Trophoblast cell (in vitro differentiated cells and primary cell): Measurements from ENCODE around the gene ZDHHC20.

Source experiments
- DNase-seq, 2 donors: peaks; one replicate each; pipeline ENCODE4 v3.0.0-alpha.2; 2016
- H2AFZ ChIP-seq: 2 replicates; pipeline ENCODE4 v1.6.1; 2013; ENCODE audit warnings: low read length, moderate library complexity, mild to moderate bottlenecking; ENCODE audit not compliant: insufficient read depth, poor library complexity
- H2AK5ac ChIP-seq: 2 replicates; pipeline ENCODE4 v1.6.1; 2013; ENCODE audit warnings: mild to moderate bottlenecking, low read length
- H2BK120ac ChIP-seq: 2 replicates; pipeline ENCODE4 v1.6.1; 2013; ENCODE audit warnings: low read length, mild to moderate bottlenecking, moderate library complexity; ENCODE audit not compliant: insufficient read depth, poor library complexity
- H2BK12ac ChIP-seq: 2 replicates; pipeline ENCODE4 v1.6.1; 2013; ENCODE audit warnings: mild to moderate bottlenecking, low read length, moderate library complexity
- H2BK5ac ChIP-seq: 2 replicates; pipeline ENCODE4 v1.6.1; 2013; ENCODE audit warnings: low read length, low read depth, moderate library complexity, mild to moderate bottlenecking; ENCODE audit not compliant: poor library complexity
- H3K14ac ChIP-seq: 2 replicates; pipeline ENCODE4 v1.6.1; 2013; ENCODE audit warnings: mild to moderate bottlenecking, low read length
- H3K18ac ChIP-seq: 2 replicates; pipeline ENCODE4 v1.6.1; 2013; ENCODE audit warnings: mild to moderate bottlenecking, low read length
- H3K23ac ChIP-seq: 2 replicates; pipeline ENCODE4 v1.6.1; 2013; ENCODE audit warnings: low read length
- H3K27ac ChIP-seq: 2 replicates; pipeline ENCODE4 v1.5.1; 2013; ENCODE audit warnings: low read depth, mild to moderate bottlenecking, inconsistent platforms, low read length, moderate library complexity
- H3K27me3 ChIP-seq: 2 replicates; pipeline ENCODE4 v1.6.1; 2013; ENCODE audit warnings: inconsistent platforms, mild to moderate bottlenecking, low read length, moderate library complexity; ENCODE audit not compliant: insufficient read depth
- H3K36me3 ChIP-seq, 2 experiments: 1 replicate in 1 of 2; 2 replicates in 1 of 2; pipeline ENCODE4 v1.6.1; 2013; ENCODE audit warnings: low read length in 2 of 2, mild to moderate bottlenecking in 2 of 2, moderate library complexity in 1 of 2; ENCODE audit not compliant: insufficient read depth in 2 of 2, control insufficient read depth in 1 of 2
- H3K4ac ChIP-seq: 2 replicates; pipeline ENCODE4 v1.6.1; 2013; ENCODE audit warnings: low read depth, mild to moderate bottlenecking, low read length, moderate library complexity
- H3K4me1 ChIP-seq, 2 experiments: 1 replicate in 1 of 2; 2 replicates in 1 of 2; pipeline ENCODE4 v1.6.1; 2013; ENCODE audit warnings: low read length in 2 of 2, mild to moderate bottlenecking in 2 of 2, moderate library complexity in 1 of 2; ENCODE audit not compliant: insufficient read depth in 2 of 2, control insufficient read depth in 1 of 2
- H3K4me2 ChIP-seq: 2 replicates; pipeline ENCODE4 v1.6.1; 2013; ENCODE audit warnings: inconsistent platforms, mild to moderate bottlenecking, low read length, moderate library complexity
- H3K4me3 ChIP-seq: 2 replicates; pipeline ENCODE4 v1.5.1; 2013; ENCODE audit warnings: mild to moderate bottlenecking, low read depth, low read length, inconsistent platforms
- H3K79me1 ChIP-seq: one replicate; pipeline ENCODE4 v1.6.1; 2013; ENCODE audit warnings: low read length
- H3K79me2 ChIP-seq: 2 replicates; pipeline ENCODE4 v1.6.1; 2013; ENCODE audit warnings: low read length, mild to moderate bottlenecking; ENCODE audit not compliant: control insufficient read depth, insufficient read depth, poor library complexity
- H3K9ac ChIP-seq: 2 replicates; pipeline ENCODE4 v1.6.1; 2013; ENCODE audit warnings: mild to moderate bottlenecking, low read length
- H3K9me3 ChIP-seq: 2 replicates; pipeline ENCODE4 v1.6.1; 2013; ENCODE audit warnings: low read depth, mild to moderate bottlenecking, control low read depth, inconsistent platforms, low read length; ENCODE audit not compliant: insufficient read depth
- H4K12ac ChIP-seq: 2 replicates; pipeline ENCODE4 v1.6.1; 2013; ENCODE audit warnings: low read depth, mild to moderate bottlenecking, low read length, moderate library complexity
- H4K8ac ChIP-seq: 2 replicates; pipeline ENCODE4 v1.6.1; 2013; ENCODE audit warnings: low read depth, mild to moderate bottlenecking, low read length, moderate library complexity
- H4K91ac ChIP-seq: one replicate; pipeline ENCODE4 v1.6.1; 2013; ENCODE audit warnings: low read depth, mild to moderate bottlenecking, low read length, moderate library complexity
- WGBS: extraction: QIAGEN DNeasy Blood & Tissue Kit; methylation state at CpG from one replicate; pipeline ENCODE4 v1.1.7; 2013; ENCODE audit warnings: missing lambda C conversion rate; ENCODE audit not compliant: insufficient read length, insufficient coverage; ENCODE audit errors: extremely low coverage; 5-methylcytosine and 5-hydroxymethylcytosine counted together

The ZDHHC20 gene

GRCh38 chr13:21344662-21345176 lies 114.4 kb downstream of the ZDHHC20 start:
- H3K27ac ChIP-seq, result no peak overlapping the region
- no peaks in the 10 kb centered on the region for H3K4me1 ChIP-seq
- WGBS, result no CpG with 5 or more reads among the region's 9 CpGs
- no peak overlapping the region for H2BK5ac ChIP-seq
- no peak overlapping the region for H3K14ac ChIP-seq
- no peak overlapping the region for H3K18ac ChIP-seq
- H3K79me1 ChIP-seq, result no peaks in the 10 kb centered on the region
- no peak overlapping the region for H3K4ac ChIP-seq
- H2AFZ ChIP-seq, result no peak overlapping the region
- H4K8ac ChIP-seq, result no peak overlapping the region
- H2BK120ac ChIP-seq, result no peak overlapping the region
- H3K9me3 ChIP-seq, result peaks cover 2% of the 10 kb centered on the region
- H4K91ac ChIP-seq, result no peak overlapping the region
- no peaks in the 10 kb centered on the region for H3K27me3 ChIP-seq
- H3K9ac ChIP-seq, result no peak overlapping the region
- no peak overlapping the region for H3K4me2 ChIP-seq
- DNase-seq, result no peak
- H3K4me3 ChIP-seq, result no peak overlapping the region
- no peak overlapping the region for H2AK5ac ChIP-seq
- H3K23ac ChIP-seq, result no peak overlapping the region
- no peaks in the 10 kb centered on the region for H3K36me3 ChIP-seq
- no peaks in the 10 kb centered on the region for H3K79me2 ChIP-seq
- H4K12ac ChIP-seq, result no peak overlapping the region
- no peak overlapping the region for H2BK12ac ChIP-seq

GRCh38 chr13:21343659-21344058 lies 115.4 kb downstream of the ZDHHC20 start:
- Histone ChIP-seq H4K91ac (no peak overlapping the region), H3K4ac (no peak overlapping the region), H3K79me2 (no peaks in the 10 kb centered on the region), H4K8ac (no peak overlapping the region), H2BK120ac (no peak overlapping the region), H3K36me3 (no peaks in the 10 kb centered on the region), H2AFZ (no peak overlapping the region), H3K4me2 (no peak overlapping the region), H3K4me3 (no peak overlapping the region), H2BK5ac (no peak overlapping the region), H3K79me1 (no peaks in the 10 kb centered on the region), H3K4me1 (peaks cover 3 to 5% of the 10 kb centered on the region in 2 experiments), H3K14ac (no peak overlapping the region), H3K9ac (no peak overlapping the region), H3K23ac (no peak overlapping the region), H2BK12ac (no peak overlapping the region), H3K27me3 (no peaks in the 10 kb centered on the region), H3K18ac (no peak overlapping the region), H4K12ac (no peak overlapping the region), H3K9me3 (peaks cover 6% of the 10 kb centered on the region), H3K27ac (no peak overlapping the region), H2AK5ac (no peak overlapping the region)
- DNase-seq, result no peak
- no CpG with 5 or more reads among the region's 4 CpGs for WGBS

- no peak overlapping the region for H3K14ac ChIP-seq
- no peak overlapping the region for H3K9ac ChIP-seq
- H3K18ac ChIP-seq, result no peak overlapping the region
- DNase-seq, result no peak
- H3K79me1 ChIP-seq, result no peaks in the 10 kb centered on the region
- H3K27ac ChIP-seq, result no peak overlapping the region
- peaks cover 6% of the 10 kb centered on the region for H3K9me3 ChIP-seq
- no peak overlapping the region for H2BK120ac ChIP-seq
- H4K8ac ChIP-seq, result no peak overlapping the region
- no peak overlapping the region for H2BK5ac ChIP-seq
- no peaks in the 10 kb centered on the region for H3K79me2 ChIP-seq
- H3K4me2 ChIP-seq, result no peak overlapping the region
- H2BK12ac ChIP-seq, result no peak overlapping the region
- H3K4ac ChIP-seq, result no peak overlapping the region
- H3K23ac ChIP-seq, result no peak overlapping the region
- H3K4me1 ChIP-seq, result peaks cover 7 to 10% of the 10 kb centered on the region in 2 experiments
- WGBS, result no CpG with 5 or more reads among the region's 5 CpGs
- H4K91ac ChIP-seq, result no peak overlapping the region
- no peak overlapping the region for H2AFZ ChIP-seq
- no peak overlapping the region for H4K12ac ChIP-seq
- H3K4me3 ChIP-seq, result no peak overlapping the region
- no peaks in the 10 kb centered on the region for H3K27me3 ChIP-seq
- H3K36me3 ChIP-seq, result no peaks in the 10 kb centered on the region
- H2AK5ac ChIP-seq, result no peak overlapping the region
These were observed 116.2 kb downstream of the ZDHHC20 start for GRCh38 chr13:21342699-21343442.

GRCh38 chr13:21341637-21342422 lies 117.3 kb downstream of the ZDHHC20 start:
- peaks cover 7 to 10% of the 10 kb centered on the region in 2 experiments for H3K4me1 ChIP-seq
- H2AK5ac ChIP-seq, result no peak overlapping the region
- no peak overlapping the region for H4K12ac ChIP-seq
- H3K27me3 ChIP-seq, result no peaks in the 10 kb centered on the region
- H3K14ac ChIP-seq, result no peak overlapping the region
- H3K4me2 ChIP-seq, result no peak overlapping the region
- H3K9me3 ChIP-seq, result peaks cover 6% of the 10 kb centered on the region
- no peak overlapping the region for H3K4me3 ChIP-seq
- H3K4ac ChIP-seq, result no peak overlapping the region
- no peaks in the 10 kb centered on the region for H3K79me1 ChIP-seq
- H3K36me3 ChIP-seq, result no peaks in the 10 kb centered on the region
- no peak for DNase-seq
- H3K9ac ChIP-seq, result no peak overlapping the region
- H4K8ac ChIP-seq, result no peak overlapping the region
- no peak overlapping the region for H2BK12ac ChIP-seq
- H4K91ac ChIP-seq, result no peak overlapping the region
- H3K79me2 ChIP-seq, result no peaks in the 10 kb centered on the region
- no peak overlapping the region for H3K23ac ChIP-seq
- WGBS, result no CpG with 5 or more reads among the region's 19 CpGs
- no peak overlapping the region for H3K18ac ChIP-seq
- no peak overlapping the region for H3K27ac ChIP-seq
- H2BK5ac ChIP-seq, result no peak overlapping the region
- H2BK120ac ChIP-seq, result no peak overlapping the region
- no peak overlapping the region for H2AFZ ChIP-seq
